OCI-LY1 (cell line): ENCODE results near the gene MAML2.

Source experiments
- EZH2 ChIP-seq: fragments of 200-600 bp; sonication (generic), shearing (Covaris generic); IDR thresholded peaks from 2 replicates; pipeline ENCODE4 v1.8.0; 2017; ENCODE audit warnings: borderline replicate concordance, mixed run types, mild to moderate bottlenecking, antibody characterized with exemption, low read length, moderate library complexity, mixed read lengths
- TF ChIP-seq, protein P1 (sequence below): fragments of 200-600 bp; sonication (generic), shearing (Covaris generic); IDR thresholded peaks from 2 replicates; pipeline ENCODE4 v1.5.1; 2017; ENCODE audit warnings: mild to moderate bottlenecking, antibody characterized with exemption, low read length, moderate library complexity, mixed read lengths

DNA sequence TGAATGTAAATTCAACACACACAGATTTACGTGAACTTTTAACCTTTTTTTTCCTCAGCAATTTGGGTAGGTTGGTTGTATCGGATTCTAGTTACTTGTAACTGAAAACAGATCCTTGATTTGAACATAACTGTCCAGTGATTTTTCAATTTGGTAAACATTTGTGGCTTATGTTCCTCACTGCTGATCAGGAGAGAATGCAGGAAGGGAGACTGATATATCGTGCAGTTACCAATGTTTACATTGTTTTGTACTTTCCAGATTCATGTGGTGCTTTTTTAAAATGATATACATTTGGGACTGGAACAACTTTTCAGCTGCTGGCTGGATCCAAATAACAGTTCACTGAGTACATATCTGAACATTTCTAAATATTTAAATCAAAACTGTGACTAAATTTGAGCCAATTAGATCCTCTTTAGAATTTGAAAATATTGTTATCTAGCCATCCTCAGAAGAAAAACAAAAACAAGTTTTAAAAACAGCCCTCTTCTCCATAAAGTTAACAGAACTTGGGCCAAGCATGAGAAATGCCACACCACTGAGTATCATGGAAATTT lies 334.8 kb downstream of the MAML2 start:
- TF ChIP-seq, protein P1, sequence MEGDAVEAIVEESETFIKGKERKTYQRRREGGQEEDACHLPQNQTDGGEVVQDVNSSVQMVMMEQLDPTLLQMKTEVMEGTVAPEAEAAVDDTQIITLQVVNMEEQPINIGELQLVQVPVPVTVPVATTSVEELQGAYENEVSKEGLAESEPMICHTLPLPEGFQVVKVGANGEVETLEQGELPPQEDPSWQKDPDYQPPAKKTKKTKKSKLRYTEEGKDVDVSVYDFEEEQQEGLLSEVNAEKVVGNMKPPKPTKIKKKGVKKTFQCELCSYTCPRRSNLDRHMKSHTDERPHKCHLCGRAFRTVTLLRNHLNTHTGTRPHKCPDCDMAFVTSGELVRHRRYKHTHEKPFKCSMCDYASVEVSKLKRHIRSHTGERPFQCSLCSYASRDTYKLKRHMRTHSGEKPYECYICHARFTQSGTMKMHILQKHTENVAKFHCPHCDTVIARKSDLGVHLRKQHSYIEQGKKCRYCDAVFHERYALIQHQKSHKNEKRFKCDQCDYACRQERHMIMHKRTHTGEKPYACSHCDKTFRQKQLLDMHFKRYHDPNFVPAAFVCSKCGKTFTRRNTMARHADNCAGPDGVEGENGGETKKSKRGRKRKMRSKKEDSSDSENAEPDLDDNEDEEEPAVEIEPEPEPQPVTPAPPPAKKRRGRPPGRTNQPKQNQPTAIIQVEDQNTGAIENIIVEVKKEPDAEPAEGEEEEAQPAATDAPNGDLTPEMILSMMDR: no peak
- no peak for TF ChIP-seq EZH2
